Keratinocyte (primary cell): ENCODE results near the gene GLS. TPM values are rescaled to one million over a fixed set of nuclear protein-coding genes. Genes with fewer than 3 reads are reported as not detected.

Experiments
- DNase-seq: peaks from one replicate; pipeline ENCODE4 v3.0.0-alpha.2; 2011; ENCODE audit warnings: low read depth, missing footprints, low spot score
- FAIRE-seq: peaks from 2 replicates; lab custom pipeline; 2011; peaks lifted over from hg19 to GRCh38; lab: Jason Lieb, UNC
- H2AFZ ChIP-seq: 2 replicates; pipeline ENCODE4 v1.6.0; 2012; ENCODE audit warnings: low read length, control low read depth, inconsistent platforms; ENCODE audit not compliant: control insufficient read depth
- H3K27ac ChIP-seq: 2 replicates; pipeline ENCODE4 v1.5.1; 2011; ENCODE audit warnings: low read length; ENCODE audit not compliant: control insufficient read depth, insufficient read depth
- H3K27me3 ChIP-seq: 3 replicates; pipeline ENCODE4 v1.6.0; 2011; ENCODE audit warnings: low read length; ENCODE audit not compliant: control insufficient read depth, insufficient read depth; ENCODE audit errors: extremely low read depth
- H3K36me3 ChIP-seq, 2 experiments: 2 replicates in 1 of 2; 3 replicates in 1 of 2; pipeline ENCODE4 v1.5.1; 2011; ENCODE audit warnings: low read length in 2 of 2, mild to moderate bottlenecking in 1 of 2; ENCODE audit not compliant: control insufficient read depth in 2 of 2, insufficient read depth in 2 of 2; ENCODE audit errors: extremely low read depth in 1 of 2
- H3K4me1 ChIP-seq: 3 replicates; pipeline ENCODE4 v1.5.1; 2011; ENCODE audit warnings: low read length; ENCODE audit not compliant: control insufficient read depth, insufficient read depth; ENCODE audit errors: extremely low read depth
- H3K4me2 ChIP-seq: 3 replicates; pipeline ENCODE4 v1.6.0; 2011; ENCODE audit warnings: low read depth, low read length; ENCODE audit not compliant: control insufficient read depth, insufficient read depth; ENCODE audit errors: extremely low read depth
- H3K4me3 ChIP-seq, 3 experiments: fragments of 200-600 bp in 1 of 3; sonication (generic) in 1 of 3; 2 replicates in 2 of 3; 3 replicates in 1 of 3; pipeline ENCODE4 v1.5.1; 2011 to 2016; ENCODE audit warnings: low read length in 3 of 3, mild to moderate bottlenecking in 3 of 3, control low read depth in 2 of 3, inconsistent platforms in 1 of 3, low read depth in 1 of 3, mixed read lengths in 1 of 3, mixed run types in 1 of 3, moderate library complexity in 1 of 3; ENCODE audit not compliant: control insufficient read depth in 2 of 3, insufficient read depth in 2 of 3; ENCODE audit errors: extremely low read depth in 1 of 3
- H3K79me2 ChIP-seq: 2 replicates; pipeline ENCODE4 v1.6.0; 2012; ENCODE audit warnings: low read length; ENCODE audit not compliant: control insufficient read depth, insufficient read depth
- H3K9ac ChIP-seq: 3 replicates; pipeline ENCODE4 v1.6.0; 2011; ENCODE audit warnings: low read length; ENCODE audit not compliant: control insufficient read depth, insufficient read depth; ENCODE audit errors: extremely low read depth
- H3K9me1 ChIP-seq: 3 replicates; pipeline ENCODE4 v1.6.0; 2011; ENCODE audit warnings: low read length; ENCODE audit not compliant: control insufficient read depth, insufficient read depth; ENCODE audit errors: extremely low read depth
- H3K9me3 ChIP-seq: 2 replicates; pipeline ENCODE4 v1.5.1; 2012; ENCODE audit warnings: low read depth, low read length; ENCODE audit not compliant: control insufficient read depth
- H4K20me1 ChIP-seq: 3 replicates; pipeline ENCODE4 v1.6.0; 2011; ENCODE audit warnings: low read length; ENCODE audit not compliant: control insufficient read depth, insufficient read depth; ENCODE audit errors: extremely low read depth
- CTCF ChIP-seq, 3 experiments: IDR thresholded peaks in 1 of 3; conservative IDR thresholded peaks in 1 of 3; optimal IDR thresholded peaks in 1 of 3; 2 replicates in 2 of 3; 3 replicates in 1 of 3; pipeline versions ENCODE3 to v1.5.1; 2011; ENCODE audit warnings: low read length in 3 of 3, mild to moderate bottlenecking in 3 of 3, moderate library complexity in 2 of 3, control low read depth in 1 of 3, inconsistent platforms in 1 of 3; ENCODE audit not compliant: insufficient read depth in 2 of 3; ENCODE audit errors: extremely low read depth in 1 of 3
- EZH2 ChIP-seq: IDR thresholded peaks from one replicate; pipeline ENCODE4 v1.6.1; 2012; ENCODE audit warnings: inconsistent platforms, mild to moderate bottlenecking, low read length, moderate library complexity
- dilution Hi-C: fragments of 300-500 bp; cut with MboI; formaldehyde crosslinking; loops from one replicate; pipeline ENCODE4 v1.7.0; 2020; ENCODE audit warnings: low sequenced_read_pairs; ENCODE audit not compliant: extremely low pct_ligation_motif_present
- polyA plus RNA-seq, 5 experiments: library from polyadenylated mRNA; depleted of rRNA in 3 of 5; stranded (reverse) in 3 of 5; stranded (forward) in 1 of 5; unstranded in 1 of 5; fragments of >200 nt; gene quantifications; 1 replicate in 1 of 5; 2 replicates in 3 of 5; 3 replicates in 1 of 5; pipeline versions ENCODE4 v1.2.1 to v1.2.3, GENCODE V29; 2011 to 2012; ENCODE audit warnings: missing spikeins in 2 of 5, low read depth in 1 of 5, low replicate concordance in 1 of 5

The GLS gene
- polyA plus RNA-seq, 1 donor (not counting 4 experiments of a cell fraction or from before 2014, with no cell fraction given) = 130 TPM

GRCh38 chr2:190855245-190855644, 25.4 kb upstream of the GLS start:
- no peaks in the 10 kb centered on the region for H3K36me3 ChIP-seq
- dilution Hi-C loops = no loop called here
- FAIRE-seq (no peak), DNase-seq (no peak)
- no peak for TF ChIP-seq EZH2
- TF ChIP-seq CTCF (optimal IDR thresholded peaks at IDR 0.05 in 1 of 3, IDR thresholded peaks at IDR 0.05 in 1 of 3, conservative IDR thresholded peaks at IDR 0.05 in 1 of 3; ENCODE audit: extremely low read depth in 1 of 3, insufficient read depth in 2 of 3, low read length in 3 of 3) = no peak
- H3K9me3 ChIP-seq = no peaks in the 10 kb centered on the region
- no peaks in the 10 kb centered on the region for H3K27me3 ChIP-seq
- H4K20me1 ChIP-seq = no peaks in the 10 kb centered on the region
- H3K9me1 ChIP-seq = no peaks in the 10 kb centered on the region
- H3K4me2 ChIP-seq = no peak overlapping the region
- peaks cover 18% of the 10 kb centered on the region for H3K4me1 ChIP-seq
- H2AFZ ChIP-seq = no peak overlapping the region
- no peaks in the 10 kb centered on the region for H3K79me2 ChIP-seq
- no peak overlapping the region for H3K4me3 ChIP-seq
- no peak overlapping the region for H3K27ac ChIP-seq
- no peak overlapping the region for H3K9ac ChIP-seq

- Histone ChIP-seq H3K36me3 (no peaks in the 10 kb centered on the region), H3K4me3 (no peak overlapping the region), H3K4me1 (peaks cover 21% of the 10 kb centered on the region), H3K27me3 (no peaks in the 10 kb centered on the region), H3K9me1 (no peaks in the 10 kb centered on the region), H3K27ac (no peak overlapping the region), H4K20me1 (no peaks in the 10 kb centered on the region), H3K79me2 (no peaks in the 10 kb centered on the region), H3K9me3 (no peaks in the 10 kb centered on the region), H2AFZ (no peak overlapping the region), H3K4me2 (no peak overlapping the region), H3K9ac (no peak overlapping the region)
- no peak for DNase-seq
- dilution Hi-C loops = no loop called here
- no peak for FAIRE-seq
- TF ChIP-seq EZH2 (no peak), CTCF (optimal IDR thresholded peaks at IDR 0.05 in 1 of 3, IDR thresholded peaks at IDR 0.05 in 1 of 3, conservative IDR thresholded peaks at IDR 0.05 in 1 of 3; ENCODE audit: extremely low read depth in 1 of 3, insufficient read depth in 2 of 3, low read length in 3 of 3) (no peak)
These were observed 23.6 kb upstream of the GLS start for GRCh38 chr2:190856985-190857384.
